H7 (cell line): Measurements from ENCODE around the gene PPWD1. TPM values are rescaled to one million over a fixed set of nuclear protein-coding genes. Genes with fewer than 3 reads are reported as not detected.

Source experiments
- DNase-seq: peaks from one replicate; pipeline ENCODE4 v3.0.0; 2012
- H3K27me3 ChIP-seq: 2 replicates; pipeline ENCODE4 v1.6.0; 2011; ENCODE audit warnings: mild to moderate bottlenecking, low read length; ENCODE audit not compliant: control insufficient read depth, insufficient read depth
- H3K36me3 ChIP-seq: replicated peaks from 2 replicates; pipeline ENCODE4 v1.5.1; 2011; ENCODE audit warnings: low read length; ENCODE audit not compliant: control insufficient read depth, insufficient read depth
- H3K4me3 ChIP-seq: 2 replicates; pipeline ENCODE4 v1.5.1; 2011; ENCODE audit warnings: low read depth, mild to moderate bottlenecking, control low read depth, low read length, moderate library complexity; ENCODE audit not compliant: insufficient read depth
- total RNA-seq: library from RNA; depleted of rRNA; stranded (reverse); fragments of >200 nt; shearing (Covaris generic); gene quantifications from 2 replicates; pipeline ENCODE4 v1.2.3, GENCODE V29; 2014; rRNA removed

Gene PPWD1
- 28.1 and 50.0 TPM in 2 replicates for total RNA-seq

DNA sequence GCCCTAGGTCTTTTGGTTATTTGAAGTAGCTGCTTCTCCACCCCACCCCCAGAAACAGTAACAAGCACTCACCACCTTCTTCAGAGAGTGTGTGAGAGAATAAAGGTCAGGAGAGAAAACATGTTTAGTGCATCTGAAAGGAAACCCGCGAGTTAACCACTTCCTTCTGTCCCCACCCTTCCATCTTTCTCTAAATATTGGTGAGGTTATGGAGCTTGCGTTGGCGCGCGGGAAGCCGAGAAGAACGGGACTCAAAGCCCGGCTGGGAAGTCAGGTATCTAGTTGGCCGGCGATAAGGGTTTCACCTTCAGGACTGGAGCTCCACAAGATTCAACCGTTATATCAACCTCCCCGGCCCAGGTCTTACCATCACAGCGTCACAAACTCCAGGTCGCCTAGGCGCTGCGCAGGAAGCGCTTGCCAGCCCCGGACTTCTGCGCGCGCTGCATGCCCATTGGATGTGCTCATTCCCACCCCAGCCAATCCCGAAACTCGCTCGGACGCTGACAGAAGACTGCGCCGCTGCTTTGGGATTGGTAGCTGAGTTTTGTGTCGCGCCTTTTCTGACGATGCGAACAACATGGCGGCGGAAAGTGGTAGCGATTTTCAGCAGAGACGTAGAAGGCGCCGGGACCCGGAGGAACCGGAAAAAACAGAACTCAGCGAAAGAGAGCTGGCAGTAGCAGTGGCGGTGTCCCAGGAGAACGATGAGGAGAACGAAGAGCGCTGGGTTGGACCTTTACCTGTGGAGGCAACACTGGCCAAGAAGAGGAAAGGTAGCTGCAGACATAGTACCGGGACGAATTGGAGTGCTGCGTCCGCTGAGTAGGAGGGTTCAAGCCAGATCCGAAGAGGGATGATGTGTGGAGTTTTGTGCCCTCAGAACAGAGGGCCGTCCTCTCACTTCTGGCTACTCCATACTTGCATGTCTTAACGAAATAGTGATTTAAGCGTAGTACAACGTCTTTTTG, at the start of gene PPWD1, which contains the start of gene CENPK:
PPWD1 (plus strand) TSS at position 566 of the 971 bp plus-strand sequence; CDS start at position 581, 15 bp downstream.
CENPK (minus strand) TSS at position 438 of the 971 bp plus-strand sequence. CDS start 8,261 bp downstream, outside the sequence.
- no peaks in the 10 kb centered on the region; the same call in 1 of the 2 replicates for H3K36me3 ChIP-seq

DNA sequence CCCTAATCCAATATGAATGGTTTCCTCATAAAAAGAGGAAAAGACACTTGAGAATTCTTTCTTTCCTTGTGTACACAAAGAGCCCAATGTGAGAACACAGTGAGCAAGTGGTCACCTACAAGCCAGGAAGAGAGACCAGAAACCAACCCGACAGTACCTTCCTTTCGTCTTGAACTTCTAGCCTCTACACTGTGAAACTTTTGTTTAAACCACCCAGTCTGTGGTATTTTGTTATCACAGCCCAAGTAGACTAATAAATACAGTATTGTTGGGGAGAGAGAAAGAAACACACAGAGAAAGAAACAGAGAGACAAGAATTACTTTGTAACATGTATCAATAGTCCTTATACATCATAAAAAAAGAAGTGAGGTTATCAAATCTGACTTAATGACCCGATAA, 37.4 kb upstream of the PPWD1 start:
- no peak for DNase-seq
- no peak overlapping the region for H3K4me3 ChIP-seq
- H3K27me3 ChIP-seq = no peaks in the 10 kb centered on the region
- H3K36me3 ChIP-seq = peaks cover 3% of the 10 kb centered on the region; the same call in 1 of the 2 replicates

More for the DNA sequence above, at the start of gene PPWD1, which contains the start of gene CENPK:
- peak; percentile 91 for DNase-seq
- peak within 1 kb of the TSS; percentile 84 for H3K4me3 ChIP-seq
- H3K27me3 ChIP-seq = no peaks in the 10 kb centered on the region

DNA sequence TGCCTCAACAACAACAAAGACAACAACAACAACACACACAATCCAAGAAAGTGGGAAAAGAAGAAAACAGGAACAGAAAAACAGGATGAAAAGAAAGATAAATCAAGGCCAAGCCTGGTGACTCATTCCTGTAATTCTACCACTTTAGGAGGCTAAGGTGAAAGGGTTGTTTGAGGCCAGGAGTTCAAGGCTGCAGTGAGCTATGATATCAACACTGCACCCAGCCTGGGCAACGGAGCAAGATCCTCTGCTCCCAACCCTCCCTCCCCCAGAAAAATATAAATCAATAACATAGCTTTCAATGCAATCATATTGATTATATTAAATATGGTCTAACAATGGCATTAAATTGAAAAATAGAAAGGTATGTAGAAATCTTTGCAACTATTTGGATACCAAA, 32.2 kb upstream of the PPWD1 start:
- Histone ChIP-seq H3K27me3 (no peaks in the 10 kb centered on the region), H3K4me3 (no peak overlapping the region), H3K36me3 (peaks cover 3% of the 10 kb centered on the region; the same call in 1 of the 2 replicates)
- no peak for DNase-seq

DNA sequence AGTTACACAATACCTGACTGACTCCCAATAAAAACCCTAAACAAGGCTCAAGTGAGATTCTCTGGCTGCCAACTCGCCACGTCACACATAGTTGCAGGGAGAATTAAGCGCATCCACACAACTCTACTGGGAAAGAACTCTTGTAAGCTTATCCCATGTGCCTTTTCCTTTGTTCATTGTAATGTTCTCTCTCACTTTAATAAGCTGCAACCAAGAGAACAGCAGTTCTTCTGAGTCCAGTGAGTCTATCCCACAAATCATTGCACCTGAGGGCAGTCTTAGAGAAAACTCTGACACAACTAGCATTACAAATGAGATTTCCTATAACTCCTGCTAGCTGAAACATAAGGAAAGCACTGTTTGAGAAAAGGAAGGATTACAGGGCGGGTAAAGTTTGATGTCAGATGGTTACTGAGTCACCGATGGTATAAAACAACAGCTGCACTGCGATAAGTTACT, 27.5 kb upstream of the PPWD1 start:
- no peak for DNase-seq
- peaks cover 6% of the 10 kb centered on the region for H3K36me3 ChIP-seq
- H3K4me3 ChIP-seq = no peak overlapping the region
- H3K27me3 ChIP-seq = no peaks in the 10 kb centered on the region

DNA sequence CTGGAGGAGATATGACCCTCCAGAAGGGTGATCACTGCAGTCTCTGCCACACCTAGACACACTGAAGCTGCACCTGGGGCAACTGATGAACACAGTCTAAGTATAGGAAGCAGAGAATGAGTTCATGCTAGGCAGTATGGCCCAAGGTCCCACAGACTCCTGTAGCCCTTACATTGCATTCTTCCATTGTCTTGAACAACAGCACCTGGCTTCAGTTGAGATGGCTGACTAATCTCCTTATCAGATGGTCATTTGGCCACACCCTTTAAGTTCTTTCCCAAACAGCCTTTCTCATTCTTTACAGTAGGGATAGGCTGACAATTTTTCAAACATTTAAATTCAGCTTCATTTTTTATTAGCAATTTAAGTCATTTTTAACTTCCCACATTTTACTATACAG, 23.3 kb upstream of the PPWD1 start:
- Histone ChIP-seq H3K36me3 (peaks cover 12% of the 10 kb centered on the region), H3K4me3 (no peak overlapping the region), H3K27me3 (no peaks in the 10 kb centered on the region)
- DNase-seq = no peak

DNA sequence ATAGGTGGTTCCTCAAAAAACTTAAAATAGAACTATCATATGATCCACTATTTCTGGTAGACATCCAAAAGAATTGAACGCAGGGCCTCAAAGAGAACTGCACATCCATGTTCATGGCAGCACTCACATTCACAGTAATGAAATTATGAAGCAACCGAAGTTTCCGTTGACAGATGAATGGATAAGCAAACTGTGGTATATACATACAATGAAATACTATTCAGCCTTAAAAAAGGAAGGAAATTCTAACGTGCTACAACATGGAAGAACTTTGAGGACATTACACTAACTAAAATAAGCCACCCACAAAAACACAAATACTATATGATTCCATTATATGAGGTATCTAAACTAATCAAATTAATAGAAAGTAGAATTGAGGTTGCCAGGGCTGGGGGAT, 18.6 kb upstream of the PPWD1 start:
- DNase-seq = no peak

DNA sequence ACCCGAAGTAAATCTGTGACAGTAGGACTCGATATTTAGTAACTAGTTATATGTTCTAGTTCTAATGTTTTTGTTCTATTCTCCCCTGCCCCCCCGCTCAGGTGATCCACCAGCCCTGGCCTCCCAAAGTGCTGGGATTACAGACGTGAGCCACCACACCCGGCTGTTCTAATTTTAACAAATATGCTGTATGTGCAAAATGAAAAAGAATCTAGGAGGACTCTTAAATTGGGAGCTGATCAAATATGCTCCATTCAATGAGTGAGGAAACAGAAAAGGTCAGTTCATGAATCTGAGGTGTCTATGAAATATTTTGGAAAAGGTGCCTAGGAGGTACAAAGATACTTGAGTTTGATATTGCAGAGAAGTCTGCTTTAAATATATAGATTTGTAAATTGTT, 17.0 kb upstream of the PPWD1 start:
- no peak overlapping the region for H3K4me3 ChIP-seq
- no peaks in the 10 kb centered on the region for H3K27me3 ChIP-seq
- no peak for DNase-seq
- H3K36me3 ChIP-seq = peaks cover 10% of the 10 kb centered on the region

More for the DNA sequence above, 18.6 kb upstream of the PPWD1 start:
- Histone ChIP-seq H3K36me3 (peaks cover 10% of the 10 kb centered on the region), H3K4me3 (no peak overlapping the region), H3K27me3 (no peaks in the 10 kb centered on the region)

DNA sequence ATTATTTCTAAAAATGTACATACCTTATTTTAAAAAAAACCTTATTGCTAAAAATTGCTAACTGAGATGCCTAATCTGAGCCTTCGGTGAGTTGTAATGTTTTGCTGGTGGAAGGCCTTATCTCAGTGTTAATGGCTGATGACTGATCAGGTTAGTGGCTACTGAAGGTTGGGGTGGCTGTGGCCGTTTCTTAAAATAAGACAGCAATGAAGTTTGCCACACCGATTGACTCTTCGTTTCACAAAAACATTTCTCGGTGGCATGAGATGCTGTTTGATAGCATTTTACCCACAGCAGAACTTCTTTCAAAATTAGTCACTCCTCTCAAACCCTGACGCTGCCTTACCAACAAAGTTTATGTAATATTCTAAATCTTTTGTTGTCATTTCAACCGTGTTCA, 14.8 kb upstream of the PPWD1 start:
- DNase-seq = no peak
- no peak overlapping the region for H3K4me3 ChIP-seq
- H3K36me3 ChIP-seq = peaks cover 5% of the 10 kb centered on the region
- no peaks in the 10 kb centered on the region for H3K27me3 ChIP-seq

DNA sequence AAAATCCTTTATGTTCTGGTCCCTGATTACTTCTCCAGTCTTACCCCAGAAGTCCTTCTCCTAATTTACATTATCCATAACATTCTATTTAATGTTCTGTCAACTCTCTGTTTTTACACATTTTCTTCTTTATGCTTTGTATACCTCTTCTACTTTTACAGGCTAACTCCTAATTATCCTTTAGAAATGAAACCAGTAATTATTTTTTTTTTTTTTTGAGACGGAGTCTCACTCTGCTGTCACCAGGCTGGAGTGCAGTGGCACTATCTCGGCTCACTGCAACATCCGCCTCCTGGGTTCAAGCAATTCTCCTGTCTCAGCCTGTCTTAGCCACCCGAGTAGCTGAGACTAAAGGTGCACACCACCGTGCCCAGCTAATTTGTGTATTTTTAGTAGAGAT, 9.2 kb upstream of the PPWD1 start:
- peaks cover 10% of the 10 kb centered on the region for H3K36me3 ChIP-seq
- H3K27me3 ChIP-seq = no peaks in the 10 kb centered on the region
- no peak overlapping the region for H3K4me3 ChIP-seq
- no peak for DNase-seq

DNA sequence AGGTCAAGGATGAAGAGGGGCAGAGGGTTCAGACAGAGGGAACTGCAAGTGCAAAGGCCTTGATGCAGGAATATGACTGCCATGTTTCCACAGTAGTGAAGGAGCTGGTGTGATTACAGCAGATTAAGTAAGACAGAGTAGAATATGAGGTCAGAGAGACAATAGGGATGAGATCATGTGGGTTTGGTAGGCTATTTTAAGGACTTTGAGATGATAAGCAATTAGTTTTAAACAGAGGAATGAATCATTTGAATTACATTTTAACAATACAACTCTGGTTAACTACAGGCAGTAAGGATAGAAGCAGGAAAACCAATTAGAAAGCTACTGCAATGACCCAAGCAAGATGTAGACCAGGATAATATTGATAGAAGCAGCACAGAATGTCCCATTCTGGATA, 7.8 kb upstream of the PPWD1 start:
- H3K4me3 ChIP-seq = no peak overlapping the region
- no peaks in the 10 kb centered on the region for H3K27me3 ChIP-seq
- no peak for DNase-seq
- peaks cover 9% of the 10 kb centered on the region for H3K36me3 ChIP-seq

DNA sequence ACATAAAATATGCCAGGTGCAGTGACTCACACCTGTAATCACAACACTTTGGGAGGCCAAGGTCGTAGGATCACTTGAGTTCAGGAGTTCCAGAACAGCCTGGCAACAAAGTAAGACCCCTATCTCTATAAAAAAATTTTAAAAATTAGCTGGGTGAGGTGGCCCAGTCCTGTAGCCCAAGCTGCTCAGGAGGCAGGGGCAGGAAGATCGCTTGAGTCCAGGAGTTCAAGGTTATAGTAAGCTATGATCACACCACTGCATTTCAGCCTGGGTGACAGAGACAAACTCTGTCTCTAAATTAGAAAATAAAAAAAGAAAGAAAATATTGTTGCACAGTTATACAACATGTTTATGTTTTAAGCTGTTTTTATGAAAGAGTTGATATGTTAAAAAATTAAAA, 6.9 kb upstream of the PPWD1 start:
- Histone ChIP-seq H3K27me3 (no peaks in the 10 kb centered on the region), H3K36me3 (peaks cover 7% of the 10 kb centered on the region), H3K4me3 (no peak overlapping the region)
- no peak for DNase-seq

DNA sequence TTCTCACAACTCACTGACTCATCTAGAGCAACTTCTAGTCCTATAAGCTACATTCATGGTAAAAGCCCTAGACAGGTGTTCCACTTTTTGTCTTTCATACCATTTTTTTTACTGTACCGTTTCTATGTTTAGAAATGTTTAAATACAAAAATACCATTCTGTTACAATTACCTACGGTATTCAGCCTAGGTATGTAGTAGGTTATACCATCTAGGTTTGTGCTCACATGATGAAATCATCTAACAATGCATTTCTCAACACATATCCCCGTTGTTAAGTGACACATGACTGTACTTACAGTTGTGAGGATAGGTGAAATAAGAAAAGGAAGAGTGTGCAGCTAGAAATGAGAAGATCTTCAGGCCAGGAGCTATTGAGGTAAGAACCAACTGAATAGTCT, 6.4 kb upstream of the PPWD1 start:
- Histone ChIP-seq H3K36me3 (peaks cover 7% of the 10 kb centered on the region), H3K4me3 (no peak overlapping the region), H3K27me3 (no peaks in the 10 kb centered on the region)
- DNase-seq = no peak

DNA sequence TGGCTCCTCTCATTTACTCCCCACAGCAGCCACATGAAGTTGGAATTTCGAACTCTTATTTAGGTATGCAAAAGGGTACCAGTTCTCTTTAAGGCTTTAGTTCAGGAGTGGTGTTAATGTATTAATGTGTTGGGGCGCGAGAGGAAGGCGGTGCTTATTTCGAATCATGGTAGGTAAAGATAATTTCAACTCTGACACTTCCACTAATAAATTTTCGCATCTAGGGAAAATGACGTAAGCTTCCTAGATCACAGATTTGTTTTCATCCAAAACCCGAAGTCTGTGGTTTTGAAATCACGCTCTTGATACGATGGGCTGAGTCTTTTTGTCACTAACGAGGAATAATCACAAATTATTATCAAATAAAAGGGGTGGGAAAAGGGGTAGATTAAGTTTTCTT, 681 bp downstream of the PPWD1 start:
- H3K36me3 ChIP-seq = no peaks in the 10 kb centered on the region; the same call in 1 of the 2 replicates
- DNase-seq = no peak
- peak overlapping the region; percentile 84 for H3K4me3 ChIP-seq
- H3K27me3 ChIP-seq = no peaks in the 10 kb centered on the region

DNA sequence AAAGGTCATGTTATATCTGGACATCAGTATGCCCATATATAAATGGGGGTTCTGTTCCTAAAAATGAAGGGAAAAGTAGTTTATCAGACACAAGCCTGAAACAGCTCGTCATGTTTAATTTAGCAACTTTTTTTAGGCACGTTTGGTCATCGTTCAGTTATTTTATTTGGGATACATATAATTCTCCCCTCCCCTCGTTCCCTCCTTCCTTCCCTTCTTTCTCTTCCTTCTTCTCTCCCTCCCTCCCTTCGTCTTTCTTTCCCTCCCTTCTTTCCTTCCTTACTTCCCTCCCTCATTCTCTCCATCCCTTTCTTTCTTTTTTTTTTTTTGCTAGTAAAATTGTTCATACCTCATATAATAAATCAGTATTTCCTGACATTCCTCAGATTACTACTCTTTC, 3.4 kb downstream of the PPWD1 start:
- Histone ChIP-seq H3K4me3 (no peak overlapping the region), H3K36me3 (no peaks in the 10 kb centered on the region; the same call in 1 of the 2 replicates), H3K27me3 (no peaks in the 10 kb centered on the region)
- no peak for DNase-seq
